Activated naive CD4-positive, alpha-beta T cell treated with anti-CD3 and anti-CD28 coated beads for 36 hours (primary cell): ENCODE results near the gene CNPY1. TPM values are rescaled to one million over a fixed set of nuclear protein-coding genes. Genes with fewer than 3 reads are reported as not detected.
A peak's percentile ranks its signal among the peaks of the same experiment; 100 is the strongest.

Experiments used
- CTCF ChIA-PET: fragments of 350-600 bp; sonication (Branson Sonifier 250); formaldehyde crosslinking; loops from one replicate; lab custom pipeline; 2021; ENCODE audit warnings: antibody characterized with exemption; lab: Charles Lee
- DNase-seq: peaks from one replicate; pipeline ENCODE4 v3.0.0-alpha.2; 2020
- H3K27ac Mint-ChIP-seq: one replicate; pipeline ENCODE4 v1.8.0; 2021; ENCODE audit warnings: mild to moderate bottlenecking, mixed read lengths
- H3K27me3 Mint-ChIP-seq: one replicate; pipeline ENCODE4 v1.8.0; 2021; ENCODE audit warnings: low read depth, mixed read lengths
- H3K36me3 Mint-ChIP-seq: one replicate; pipeline ENCODE4 v1.8.0; 2021; ENCODE audit warnings: low read depth, mixed read lengths
- H3K4me1 Mint-ChIP-seq: one replicate; pipeline ENCODE4 v1.8.0; 2021; ENCODE audit warnings: low read depth, mixed read lengths
- H3K4me3 Mint-ChIP-seq: one replicate; pipeline ENCODE4 v1.8.0; 2021; ENCODE audit warnings: mild to moderate bottlenecking, moderate library complexity, mixed read lengths
- H3K9me3 Mint-ChIP-seq: one replicate; pipeline ENCODE4 v1.8.0; 2021; ENCODE audit warnings: mixed read lengths
- intact Hi-C: fragments of 100-400 bp; cut with micrococcal nuclease; formaldehyde crosslinking; loops from one replicate; pipeline ENCODE4 v1.15.1; 2023
- total RNA-seq, 2 experiments: library from RNA; stranded (reverse); gene quantifications; one replicate each; pipeline ENCODE4 v1.2.3, GENCODE V29; 2021

The CNPY1 gene
- total RNA-seq, 2 experiments from 2014 or later, result not detected

DNA sequence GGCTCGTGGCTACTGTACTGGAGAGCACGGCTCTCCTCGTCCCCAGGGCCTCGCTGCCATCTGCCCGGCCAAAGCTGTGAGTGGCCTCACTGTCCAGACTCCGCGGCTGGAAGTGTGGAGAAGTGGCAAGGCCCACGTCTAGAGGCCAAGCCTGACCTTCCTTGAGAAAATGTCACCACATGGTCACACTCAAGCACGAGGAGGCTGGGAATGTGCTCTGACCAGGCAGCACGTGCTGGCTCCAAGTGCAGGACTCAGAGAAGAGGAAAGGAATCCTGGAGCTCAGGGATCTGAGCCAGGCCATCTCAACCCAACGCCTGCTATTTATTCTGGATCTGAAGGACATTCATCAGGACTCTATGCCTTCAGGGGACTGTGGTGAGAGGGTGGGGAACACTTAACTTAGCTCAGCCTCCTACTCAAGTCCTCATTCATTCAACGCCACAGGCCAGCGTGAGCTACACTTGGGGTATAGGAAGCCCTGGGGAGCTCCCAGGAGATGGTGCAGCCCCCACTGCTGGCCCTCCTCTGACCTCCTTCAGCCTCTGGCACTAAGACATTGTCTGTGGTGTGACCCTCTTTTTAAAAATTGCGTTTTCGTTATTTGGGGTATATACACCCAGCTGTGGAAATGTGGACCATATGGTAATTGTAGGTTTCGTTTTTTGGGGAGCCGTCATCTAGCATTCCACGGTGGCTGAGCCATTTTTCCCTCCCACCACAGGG is 59.4 kb downstream of the CNPY1 start:
- H3K27ac Mint-ChIP-seq, result no peak overlapping the region
- H3K27me3 Mint-ChIP-seq, result peaks cover 50% of the 10 kb centered on the region
- H3K9me3 Mint-ChIP-seq, result peaks cover 7% of the 10 kb centered on the region
- H3K4me3 Mint-ChIP-seq, result no peak overlapping the region
- CTCF ChIA-PET, result no interaction called here
- intact Hi-C loops, result no loop called here
- DNase-seq, result no peak
- H3K36me3 Mint-ChIP-seq, result peaks cover 2% of the 10 kb centered on the region
- peaks cover 17% of the 10 kb centered on the region for H3K4me1 Mint-ChIP-seq

DNA sequence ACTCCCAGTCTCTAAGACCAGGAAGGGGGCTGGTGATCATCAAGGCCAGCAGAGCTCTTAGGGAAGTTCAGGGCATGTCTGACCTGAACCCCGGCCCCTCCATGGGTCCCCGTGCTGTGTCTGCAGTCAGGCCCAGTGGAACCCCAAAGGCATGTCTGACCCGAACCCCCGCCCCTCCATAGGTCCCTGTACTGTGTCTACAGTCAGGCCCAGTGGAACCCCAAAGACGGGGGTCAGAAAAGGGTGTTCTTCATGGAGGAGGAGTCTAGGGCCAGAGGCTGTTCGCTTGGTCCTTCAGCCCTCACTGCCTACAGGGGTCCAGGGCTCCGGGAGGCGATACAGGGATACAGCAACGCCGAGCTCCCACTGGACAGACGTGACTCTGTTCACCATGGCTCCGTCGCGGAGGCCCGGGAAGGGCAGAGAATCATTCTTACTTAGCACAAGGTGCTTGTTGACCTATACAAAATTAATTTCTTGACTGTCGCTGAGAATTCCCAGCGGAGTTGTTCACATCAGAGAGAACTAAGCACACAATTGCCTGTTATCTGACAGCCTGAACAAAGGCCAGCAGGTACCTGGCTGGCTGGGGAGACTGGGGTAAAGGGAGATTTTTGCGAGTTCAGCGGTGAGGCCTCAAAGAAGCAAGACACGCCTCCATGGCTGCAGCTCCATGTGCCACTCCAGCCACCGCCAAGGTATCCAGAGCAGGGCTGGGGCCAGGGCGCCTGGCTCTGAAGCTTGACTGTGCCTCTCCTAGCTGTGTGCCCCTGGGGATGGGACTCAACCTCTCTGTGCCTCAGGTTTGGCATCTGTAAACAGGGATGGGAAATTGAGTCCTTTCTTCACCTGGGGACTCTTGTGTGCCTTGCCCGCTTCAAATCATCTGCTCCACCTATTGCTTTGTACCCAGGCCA is 61.6 kb downstream of the CNPY1 start:
- no peak for DNase-seq
- CTCF ChIA-PET, result no interaction called here
- Mint-ChIP-seq H3K27me3 (peaks cover 47% of the 10 kb centered on the region), H3K36me3 (no peaks in the 10 kb centered on the region), H3K9me3 (peaks cover 8% of the 10 kb centered on the region), H3K4me1 (peaks cover 8% of the 10 kb centered on the region), H3K27ac (no peak overlapping the region), H3K4me3 (no peak overlapping the region)
- intact Hi-C loops, result no loop called here

GRCh38 chr7:155483868-155484325 is 62.5 kb downstream of the CNPY1 start:
- intact Hi-C loops, result no loop called here
- Mint-ChIP-seq H3K4me3 (no peak overlapping the region), H3K9me3 (peaks cover 8% of the 10 kb centered on the region), H3K36me3 (no peaks in the 10 kb centered on the region), H3K27me3 (peaks cover 46% of the 10 kb centered on the region), H3K27ac (no peak overlapping the region), H3K4me1 (peaks cover 8% of the 10 kb centered on the region)
- CTCF ChIA-PET, result no interaction called here
- no peak for DNase-seq

DNA sequence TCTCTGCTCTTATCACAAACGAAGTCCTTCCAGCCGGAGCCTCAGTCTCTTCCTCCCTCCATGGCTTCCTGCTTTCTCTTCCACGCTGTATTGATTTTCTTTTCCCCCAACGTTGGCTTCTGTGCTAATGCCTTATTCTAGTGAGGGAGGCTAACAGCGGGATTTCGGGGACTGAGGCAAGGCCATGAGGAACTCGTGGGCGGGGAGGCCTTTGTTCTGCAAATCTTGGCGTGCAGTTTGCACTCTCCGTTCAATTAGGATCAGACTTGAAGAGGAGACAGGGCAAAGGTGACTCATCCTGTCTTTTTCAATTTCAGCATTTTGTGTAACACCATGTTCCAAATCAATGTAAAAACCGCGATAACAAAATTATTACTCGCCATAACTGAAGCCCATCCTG is 63.1 kb downstream of the CNPY1 start:
- DNase-seq, result no peak
- peaks cover 50% of the 10 kb centered on the region for H3K27me3 Mint-ChIP-seq
- no peak overlapping the region for H3K27ac Mint-ChIP-seq
- H3K9me3 Mint-ChIP-seq, result peaks cover 8% of the 10 kb centered on the region
- CTCF ChIA-PET, result no interaction called here
- peak overlapping the region; percentile 59 for H3K4me3 Mint-ChIP-seq
- no peaks in the 10 kb centered on the region for H3K36me3 Mint-ChIP-seq
- peaks cover 8% of the 10 kb centered on the region for H3K4me1 Mint-ChIP-seq
- intact Hi-C loops, result no loop called here

GRCh38 chr7:155482511-155483183 is 63.7 kb downstream of the CNPY1 start:
- peak overlapping the region; percentile 59 for H3K4me3 Mint-ChIP-seq
- intact Hi-C loops, result no loop called here
- peak; percentile 37 for DNase-seq
- H3K9me3 Mint-ChIP-seq, result peaks cover 8% of the 10 kb centered on the region
- H3K4me1 Mint-ChIP-seq, result peaks cover 11% of the 10 kb centered on the region
- CTCF ChIA-PET, result no interaction called here
- no peaks in the 10 kb centered on the region for H3K36me3 Mint-ChIP-seq
- H3K27ac Mint-ChIP-seq, result peak overlapping the region; percentile 30
- H3K27me3 Mint-ChIP-seq, result peaks cover 48% of the 10 kb centered on the region

GRCh38 chr7:155481764-155482163 is 64.6 kb downstream of the CNPY1 start:
- Mint-ChIP-seq H3K4me3 (no peak overlapping the region), H3K27ac (no peak overlapping the region), H3K9me3 (peaks cover 8% of the 10 kb centered on the region), H3K4me1 (peaks cover 15% of the 10 kb centered on the region), H3K27me3 (peaks cover 52% of the 10 kb centered on the region), H3K36me3 (no peaks in the 10 kb centered on the region)
- CTCF ChIA-PET, result no interaction called here
- no peak for DNase-seq
- intact Hi-C loops, result no loop called here

DNA sequence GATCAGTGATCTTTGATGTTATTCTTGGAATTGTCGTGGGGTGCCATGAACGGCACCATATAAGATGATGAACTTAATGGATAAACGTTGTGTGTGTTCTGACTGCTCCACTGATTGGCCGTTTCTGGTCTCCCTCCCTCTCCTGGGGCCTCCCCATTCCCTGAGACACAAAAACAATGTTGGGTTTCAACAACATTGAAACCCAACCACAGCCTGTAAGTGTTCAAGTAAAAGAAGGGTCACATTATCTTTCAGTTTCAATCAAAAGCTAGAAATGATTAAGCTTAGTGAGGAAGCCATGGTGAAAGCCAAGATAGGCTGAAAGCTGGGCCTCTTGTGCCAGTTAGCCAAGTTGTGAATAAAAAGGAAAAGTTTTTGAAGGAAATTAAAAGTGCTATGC is 68.9 kb downstream of the CNPY1 start:
- DNase-seq, result peak; percentile 39
- CTCF ChIA-PET, result interaction anchor here (0.7 kb wide), 1 partner anchor 133 kb away, joined by 3 read pairs; no protein-coding TSS in a partner anchor

DNA sequence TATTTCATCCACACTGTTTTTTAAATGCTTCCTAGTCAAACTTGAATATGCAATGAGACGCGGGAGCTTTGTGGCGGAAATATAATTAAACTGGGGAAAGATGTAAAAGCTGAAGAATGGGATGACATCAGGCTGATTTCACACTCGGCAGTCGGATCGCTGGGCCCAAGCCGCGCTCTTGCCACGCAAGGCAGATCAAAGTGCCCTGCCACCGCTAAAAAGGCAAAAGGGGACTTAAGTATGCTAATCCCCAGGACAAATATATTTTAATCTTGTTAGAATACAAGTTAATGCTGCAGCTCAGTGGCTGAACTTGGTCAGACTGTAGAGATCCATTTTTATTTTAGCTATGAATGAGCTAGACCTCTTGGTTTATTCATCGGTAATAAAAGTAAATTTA is 74.6 kb downstream of the CNPY1 start:
- H3K9me3 Mint-ChIP-seq, result peaks cover 2% of the 10 kb centered on the region
- no peak overlapping the region for H3K4me3 Mint-ChIP-seq
- intact Hi-C loops, result no loop called here
- CTCF ChIA-PET, result interaction anchor here (0.6 kb wide), 1 partner anchor 200 kb away, joined by 3 read pairs; no protein-coding TSS in a partner anchor
- no peak for DNase-seq
- no peaks in the 10 kb centered on the region for H3K36me3 Mint-ChIP-seq
- peaks cover 86% of the 10 kb centered on the region for H3K27me3 Mint-ChIP-seq
- no peak overlapping the region for H3K27ac Mint-ChIP-seq
- H3K4me1 Mint-ChIP-seq, result peaks cover 13% of the 10 kb centered on the region

More for the DNA sequence above, 68.9 kb downstream of the CNPY1 start:
- H3K4me3 Mint-ChIP-seq, result no peak overlapping the region
- H3K36me3 Mint-ChIP-seq, result no peaks in the 10 kb centered on the region
- peaks cover 9% of the 10 kb centered on the region for H3K4me1 Mint-ChIP-seq
- H3K27me3 Mint-ChIP-seq, result peaks cover 71% of the 10 kb centered on the region
- intact Hi-C loops, result no loop called here
- H3K9me3 Mint-ChIP-seq, result peaks cover 9% of the 10 kb centered on the region
- no peak overlapping the region for H3K27ac Mint-ChIP-seq

- Mint-ChIP-seq H3K9me3 (peaks cover 2% of the 10 kb centered on the region), H3K27ac (no peak overlapping the region), H3K36me3 (no peaks in the 10 kb centered on the region), H3K4me3 (no peak overlapping the region), H3K27me3 (peaks cover 85% of the 10 kb centered on the region), H3K4me1 (peaks cover 15% of the 10 kb centered on the region)
- intact Hi-C loops, result no loop called here
- no peak for DNase-seq
- CTCF ChIA-PET, result interaction anchor here (0.6 to 0.8 kb wide), 2 partner anchors 91 to 270 kb away, joined by 3 read pairs; no protein-coding TSS in a partner anchor
Measured at GRCh38 chr7:155470686-155471638, 75.4 kb downstream of the CNPY1 start.

GRCh38 chr7:155470186-155470487 is 76.2 kb downstream of the CNPY1 start:
- Mint-ChIP-seq H3K27me3 (peaks cover 85% of the 10 kb centered on the region), H3K4me1 (peaks cover 18% of the 10 kb centered on the region), H3K4me3 (no peak overlapping the region), H3K27ac (no peak overlapping the region), H3K9me3 (no peaks in the 10 kb centered on the region), H3K36me3 (no peaks in the 10 kb centered on the region)
- no peak for DNase-seq
- intact Hi-C loops, result no loop called here
- CTCF ChIA-PET, result no interaction called here

DNA sequence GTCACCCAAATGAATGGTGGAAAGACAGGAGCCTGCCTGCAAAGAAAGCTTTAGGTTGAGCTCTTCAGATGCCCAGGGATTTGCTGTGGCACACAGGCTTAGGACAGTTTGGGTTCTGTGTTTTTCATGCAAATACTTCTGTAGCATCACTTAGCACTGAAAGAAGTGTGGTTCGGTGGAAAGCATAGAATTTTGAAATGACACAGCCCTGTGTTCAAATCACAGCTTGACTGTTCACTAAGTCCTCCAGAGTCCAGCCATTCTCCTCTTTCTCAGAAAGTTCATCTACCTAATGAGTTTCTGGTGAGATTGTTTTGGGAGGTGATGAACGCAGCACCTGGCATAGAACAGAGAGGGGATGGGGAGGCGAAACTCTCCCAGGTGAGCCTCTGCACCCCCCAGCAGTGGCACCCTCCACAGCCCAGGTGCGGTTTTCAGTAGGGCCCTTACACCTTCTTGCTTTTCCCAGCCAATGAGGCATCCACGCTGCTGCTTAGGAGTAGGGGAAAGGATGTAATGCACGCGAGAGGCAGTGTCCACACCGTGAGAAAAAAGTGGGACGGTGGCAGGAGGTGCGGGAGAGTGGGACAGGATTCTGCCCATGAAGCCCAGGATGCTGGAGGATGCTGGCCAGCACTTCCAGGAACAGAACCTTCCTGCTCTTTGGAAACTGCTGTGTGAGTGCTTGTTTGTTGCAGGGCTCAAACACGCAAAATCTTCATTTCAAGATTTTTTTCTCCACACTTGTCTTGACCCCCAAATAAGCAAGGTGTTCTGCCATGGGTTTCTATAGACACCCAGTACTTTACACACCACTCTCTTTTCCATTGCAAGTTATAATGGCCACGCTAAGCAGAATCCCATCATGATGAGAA is 76.8 kb downstream of the CNPY1 start:
- intact Hi-C loops, result loop anchor here (5.0 to 10.0 kb wide), 3 partner anchors 265 to 1543 kb away; partner anchors contain the start of genes MNX1 and SHH
- CTCF ChIA-PET, result no interaction called here
- Mint-ChIP-seq H3K4me3 (no peak overlapping the region), H3K27me3 (peaks cover 86% of the 10 kb centered on the region), H3K36me3 (no peaks in the 10 kb centered on the region), H3K4me1 (peaks cover 21% of the 10 kb centered on the region), H3K9me3 (no peaks in the 10 kb centered on the region), H3K27ac (no peak overlapping the region)
- no peak for DNase-seq
